ENCODE measurements around the gene LCN10.
"Not testable (repeated sequence)": the region's sequence is repeated elsewhere in the genome, so short reads cannot be mapped to it uniquely, and the experiment has no call there.

LCN10 gene

GRCh38 chr9:136704741-136705140 is 38.0 kb downstream of the LCN10 start:
- not testable (repeated sequence) for DNase-seq (ENCODE audit: low spot score)

GRCh38 chr9:136703276-136703860 is 39.4 kb downstream of the LCN10 start:
- no peak for DNase-seq (ENCODE audit: low spot score)

- DNase-seq (ENCODE audit: low spot score), result no peak
Observed at GRCh38 chr9:136701668-136702053, 41.1 kb downstream of the LCN10 start.

GRCh38 chr9:136700959-136701667 is 41.6 kb downstream of the LCN10 start:
- DNase-seq (ENCODE audit: low spot score), result no peak

GRCh38 chr9:136700304-136700703 is 42.4 kb downstream of the LCN10 start:
- no peak for DNase-seq (ENCODE audit: low spot score)

- no peak for DNase-seq (ENCODE audit: low spot score)
Observed at GRCh38 chr9:136698635-136699246, 44.0 kb downstream of the LCN10 start.

GRCh38 chr9:136697821-136698526 is 44.8 kb downstream of the LCN10 start:
- no peak for DNase-seq (ENCODE audit: low spot score)

- no peak for DNase-seq (ENCODE audit: low spot score)
Observed at GRCh38 chr9:136697146-136697820, 45.5 kb downstream of the LCN10 start.

- DNase-seq (ENCODE audit: low spot score), result no peak
Observed at GRCh38 chr9:136696502-136696901, 46.2 kb downstream of the LCN10 start.

- no peak for DNase-seq (ENCODE audit: low spot score)
Observed at GRCh38 chr9:136695955-136696354, 46.8 kb downstream of the LCN10 start.

GRCh38 chr9:136695435-136695895 is 47.3 kb downstream of the LCN10 start:
- DNase-seq (ENCODE audit: low spot score), result no peak

GRCh38 chr9:136694872-136695247 is 47.9 kb downstream of the LCN10 start:
- no peak for DNase-seq (ENCODE audit: low spot score)

- DNase-seq (ENCODE audit: low spot score), result no peak
Observed at GRCh38 chr9:136694163-136694871, 48.4 kb downstream of the LCN10 start.

GRCh38 chr9:136693490-136694162 is 49.1 kb downstream of the LCN10 start:
- DNase-seq (ENCODE audit: low spot score), result no peak

GRCh38 chr9:136693135-136693489 is 49.6 kb downstream of the LCN10 start:
- no peak for DNase-seq (ENCODE audit: low spot score)

GRCh38 chr9:136692185-136693134 is 50.3 kb downstream of the LCN10 start:
- DNase-seq (ENCODE audit: low spot score), result no peak

GRCh38 chr9:136691316-136692184 is 51.2 kb downstream of the LCN10 start:
- no peak for DNase-seq (ENCODE audit: low spot score)

GRCh38 chr9:136690806-136691261 is 51.9 kb downstream of the LCN10 start:
- no peak for DNase-seq (ENCODE audit: low spot score)

All from SK-N-DZ (cell line).